ENCODE results near the gene FAM83G.
"Not testable (repeated sequence)": the region's sequence is repeated elsewhere in the genome, so short reads cannot be mapped to it uniquely, and the experiment has no call there.

Gene FAM83G

DNA sequence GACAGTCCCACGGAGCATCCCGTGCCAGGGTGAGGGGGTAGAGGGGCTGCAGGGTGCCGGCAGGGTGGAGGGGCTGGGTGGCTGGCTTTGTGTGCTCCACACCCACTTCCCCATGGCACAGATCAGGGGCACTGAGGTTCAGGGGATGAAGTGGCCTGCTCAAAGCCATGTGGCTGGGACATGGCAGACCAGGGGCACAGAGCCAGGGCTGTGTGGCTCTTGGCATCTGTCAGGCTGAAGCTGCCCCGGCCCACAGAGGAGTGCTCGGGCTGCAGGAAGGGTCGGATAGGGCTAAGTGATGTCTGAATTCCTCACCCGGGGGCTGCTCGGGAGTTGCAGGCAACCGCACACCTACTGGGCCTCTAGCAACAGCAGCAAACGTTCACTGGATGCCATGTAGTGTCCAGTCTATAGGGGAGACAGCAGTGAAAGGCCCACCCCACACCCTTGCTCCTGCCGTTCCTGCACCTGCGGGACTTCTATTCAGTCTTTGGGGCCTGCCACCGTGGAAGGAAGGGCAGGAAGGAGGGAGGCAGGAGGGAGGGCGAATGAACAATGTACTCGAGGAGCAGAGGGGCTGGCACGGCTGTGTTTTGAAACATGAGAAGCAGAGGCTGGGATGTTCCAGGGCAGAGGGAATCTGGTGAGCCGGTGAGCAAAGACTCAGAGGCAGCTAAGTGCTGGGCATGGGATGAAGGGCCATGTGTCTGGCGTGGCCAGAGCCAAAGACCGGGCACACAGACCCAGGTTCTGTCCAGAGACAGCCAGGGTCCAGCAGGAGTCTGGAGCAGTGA lies 37.5 kb downstream of the FAM83G start:
- peak; percentile 20 for DNase-seq

DNA sequence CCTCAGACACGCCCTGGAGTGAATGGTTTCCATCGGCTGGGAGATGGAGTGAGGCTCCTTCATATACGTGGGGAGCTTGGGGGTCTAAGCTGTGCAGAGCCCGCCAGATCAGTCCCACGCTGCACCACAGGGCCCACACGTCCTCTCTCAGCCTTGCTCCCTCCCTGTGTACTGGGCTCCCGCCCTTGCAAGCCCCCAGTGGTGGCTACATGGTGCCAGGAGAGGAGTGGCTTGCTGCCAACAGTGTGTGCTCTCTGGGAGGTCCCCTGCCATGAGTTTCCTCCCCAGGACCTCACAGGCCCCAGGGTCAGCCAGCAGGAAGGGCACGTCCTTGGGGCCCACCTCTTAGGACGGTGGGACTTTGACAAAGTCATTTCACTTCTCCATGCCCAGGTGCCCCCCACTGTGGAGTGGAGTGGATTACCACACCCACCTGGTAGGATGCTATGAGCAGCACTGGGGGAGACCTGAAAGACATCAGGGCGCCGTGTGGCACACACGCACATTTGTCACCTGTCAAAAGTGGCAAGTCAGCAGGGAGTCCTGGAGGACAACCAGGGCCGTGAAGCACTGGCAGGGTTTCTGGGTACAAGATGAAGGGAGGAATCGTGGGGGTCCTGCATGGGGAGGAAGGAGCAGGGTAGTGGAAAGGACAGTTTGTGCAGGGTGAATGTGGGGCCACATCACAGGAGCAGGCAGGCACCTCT lies 38.9 kb downstream of the FAM83G start:
- DNase-seq = no peak

- no peak for DNase-seq
These were observed 40.0 kb downstream of the FAM83G start for GRCh38 chr17:18964550-18964949.

- no peak for DNase-seq
These were observed 40.6 kb downstream of the FAM83G start for GRCh38 chr17:18964018-18964351.

DNA sequence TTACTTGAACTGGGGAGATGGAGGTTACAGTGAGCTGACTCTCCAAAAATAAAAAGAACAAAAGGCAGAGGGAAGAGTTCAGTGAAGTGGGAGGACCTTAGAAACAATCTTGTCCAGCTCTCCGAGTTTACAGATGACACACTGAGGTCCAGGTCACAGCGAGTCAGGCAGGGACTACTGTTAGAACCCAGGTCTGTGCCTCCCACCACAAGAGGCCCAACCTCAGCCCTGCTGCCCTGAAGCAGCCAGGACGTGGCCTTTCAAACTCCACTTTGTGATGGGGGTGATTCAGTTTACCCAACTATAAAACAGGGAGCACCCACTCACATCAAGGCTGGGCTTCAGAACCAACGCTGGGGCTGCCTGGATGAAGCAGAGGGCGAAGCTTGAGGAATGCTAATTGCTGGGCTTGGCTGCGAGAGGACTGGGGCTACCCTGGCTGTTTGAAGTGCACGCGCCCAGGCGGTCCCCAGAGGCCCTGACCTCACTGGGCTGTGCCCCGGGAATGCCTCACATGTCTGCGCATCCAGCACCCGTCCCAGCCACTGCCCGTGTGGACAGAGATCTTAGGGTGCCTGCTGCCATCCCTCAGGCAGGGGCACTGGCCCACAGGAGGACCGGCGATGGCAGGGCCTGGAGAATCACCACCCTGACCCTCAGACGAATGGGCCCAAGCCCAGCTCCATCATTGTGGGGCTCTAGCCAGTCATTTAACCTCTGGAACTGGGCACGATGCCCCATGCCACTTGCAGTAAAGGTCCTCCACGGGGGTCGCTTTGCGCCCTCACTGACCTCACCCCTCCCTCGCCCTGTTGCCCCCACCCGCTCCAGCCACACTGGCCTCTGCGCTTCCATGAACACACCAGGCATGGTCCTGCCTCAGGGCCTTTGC lies 41.2 kb downstream of the FAM83G start:
- DNase-seq = no peak

DNA sequence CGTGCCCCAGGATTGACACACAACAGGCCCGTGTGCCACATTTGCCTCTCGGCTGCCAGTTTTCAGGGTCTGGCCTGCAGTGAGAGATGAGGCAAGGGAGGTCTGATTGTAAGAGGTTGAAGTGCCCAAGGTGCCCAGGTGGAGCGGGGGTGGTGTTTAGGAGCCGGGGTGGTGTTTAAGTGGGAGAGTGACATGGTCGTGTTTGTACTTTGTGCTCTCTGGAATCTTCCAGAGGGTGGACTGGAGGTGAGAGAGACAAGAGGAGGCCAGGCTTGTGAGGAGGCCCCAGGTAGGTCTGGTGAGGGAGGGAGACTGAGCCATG lies 42.1 kb downstream of the FAM83G start:
- DNase-seq = no peak

DNA sequence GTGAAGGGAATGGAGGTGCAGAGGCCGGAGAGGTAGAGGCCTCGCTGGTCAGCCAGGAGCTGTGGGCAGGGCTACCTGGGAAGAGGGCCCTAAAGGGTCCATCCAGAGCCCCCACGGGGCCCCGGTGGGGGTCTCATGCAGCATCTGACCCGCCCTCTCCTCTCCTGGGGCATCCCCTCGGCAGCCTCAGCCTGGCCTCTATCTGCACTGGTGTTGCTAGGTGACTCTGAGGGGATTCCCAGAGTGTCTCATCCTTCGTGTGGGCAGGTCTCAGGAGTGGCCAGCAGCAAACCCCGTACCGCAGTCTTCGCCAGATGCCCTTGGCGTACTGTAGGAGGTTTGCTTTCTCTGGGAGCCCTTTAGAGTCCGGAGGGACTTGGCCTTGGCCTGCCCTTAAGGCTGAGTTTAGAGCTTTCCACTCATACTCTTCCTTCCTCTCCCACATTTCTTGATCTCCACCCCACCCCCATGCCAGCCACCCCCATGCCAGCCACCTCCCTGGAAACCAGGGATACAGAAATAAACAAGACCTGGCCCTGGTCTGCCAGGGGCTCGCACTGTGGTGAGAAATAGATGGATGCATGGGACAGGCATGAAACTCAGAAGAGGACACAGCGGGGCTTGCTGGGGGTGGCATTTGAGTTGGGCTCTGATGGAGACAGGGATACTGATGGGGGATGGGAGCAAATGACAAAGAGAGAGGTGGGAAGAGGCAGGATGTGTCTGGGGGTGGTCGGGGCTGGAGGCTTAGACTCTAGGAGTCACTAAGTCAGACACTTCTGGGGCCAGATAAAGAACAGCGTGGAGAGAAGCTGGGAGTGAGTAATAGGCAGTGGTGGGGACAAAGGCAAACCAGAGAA lies 42.7 kb downstream of the FAM83G start:
- DNase-seq = no peak

DNA sequence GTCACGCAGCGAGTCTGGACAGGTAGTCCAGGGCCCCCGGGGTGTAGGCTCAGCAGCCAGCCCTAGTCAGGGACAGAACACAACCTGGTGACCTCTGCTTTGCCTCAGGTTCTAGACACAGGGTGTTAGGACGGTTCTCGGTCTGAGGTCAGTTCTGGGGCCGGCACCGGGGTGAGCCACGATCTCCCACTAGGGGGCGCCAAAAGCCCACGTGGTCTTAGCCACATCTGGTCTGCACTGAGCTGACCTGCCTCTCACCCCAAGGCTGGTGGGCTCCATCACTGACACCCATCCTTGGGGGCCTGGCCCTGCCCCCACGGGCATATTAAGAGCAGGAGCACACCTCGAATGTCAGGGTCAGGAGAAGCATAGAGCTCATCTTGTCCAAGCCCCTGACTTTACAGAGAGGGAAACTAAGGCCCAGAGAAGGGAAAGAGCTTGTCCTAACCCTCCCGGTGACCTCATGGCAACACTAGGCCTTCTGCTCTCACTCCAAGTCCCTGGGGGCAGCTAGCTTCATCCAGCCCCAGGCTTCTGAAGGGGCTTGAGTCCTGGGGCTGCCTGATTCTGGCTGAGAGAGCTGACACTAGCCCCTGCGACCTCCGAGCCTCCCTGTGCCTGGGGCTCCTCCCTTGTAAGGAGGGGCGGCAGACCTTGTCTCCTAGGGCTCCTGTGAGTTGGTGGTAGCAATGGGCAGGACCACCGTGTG lies 43.6 kb downstream of the FAM83G start:
- DNase-seq = peak; percentile 1

DNA sequence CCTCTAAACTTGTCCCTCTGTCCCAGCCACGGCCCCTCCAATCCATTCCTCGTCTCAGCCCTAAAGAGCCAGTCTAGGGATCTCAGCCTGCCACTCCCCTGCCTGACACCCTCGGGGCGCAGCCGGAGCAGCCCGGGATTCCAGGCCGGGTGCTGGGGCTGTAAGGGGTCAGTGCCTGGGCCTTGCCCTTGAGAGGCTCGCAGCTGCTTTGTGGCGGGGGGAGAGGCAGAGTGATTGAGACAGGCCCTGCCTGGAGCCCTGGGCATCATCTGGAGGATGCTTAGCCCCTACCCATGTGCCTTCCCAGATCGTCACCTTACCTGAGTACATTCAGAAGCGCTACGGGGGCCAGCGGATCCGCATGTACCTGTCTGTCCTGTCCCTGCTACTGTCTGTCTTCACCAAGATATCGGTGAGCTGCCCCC lies 44.3 kb downstream of the FAM83G start:
- DNase-seq = no peak

GRCh38 chr17:18959845-18960240 lies 44.7 kb downstream of the FAM83G start:
- no peak for DNase-seq

- DNase-seq = no peak
These were observed 45.3 kb downstream of the FAM83G start for GRCh38 chr17:18959071-18959844.

- DNase-seq = no peak
These were observed 46.0 kb downstream of the FAM83G start for GRCh38 chr17:18958611-18959010.

DNA sequence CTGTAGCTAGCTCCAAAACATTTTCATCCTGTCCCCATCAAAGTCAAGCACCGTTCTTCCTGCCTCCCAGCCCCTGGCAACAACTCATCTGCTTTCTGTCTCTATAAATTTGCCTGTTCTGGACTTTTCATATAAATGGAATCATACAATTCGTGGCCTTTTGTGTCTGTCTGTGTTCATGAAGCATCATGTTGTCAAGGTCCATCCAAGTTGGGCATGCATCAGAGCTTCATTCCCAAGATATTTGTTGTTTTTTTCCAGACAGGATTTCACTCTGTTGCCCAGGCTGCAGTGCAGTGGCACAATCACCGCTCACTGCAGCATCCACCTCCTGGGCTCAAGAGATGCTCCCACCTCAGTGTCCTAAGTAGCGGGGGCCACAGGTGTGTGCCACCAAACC lies 46.7 kb downstream of the FAM83G start:
- no peak for DNase-seq

DNA sequence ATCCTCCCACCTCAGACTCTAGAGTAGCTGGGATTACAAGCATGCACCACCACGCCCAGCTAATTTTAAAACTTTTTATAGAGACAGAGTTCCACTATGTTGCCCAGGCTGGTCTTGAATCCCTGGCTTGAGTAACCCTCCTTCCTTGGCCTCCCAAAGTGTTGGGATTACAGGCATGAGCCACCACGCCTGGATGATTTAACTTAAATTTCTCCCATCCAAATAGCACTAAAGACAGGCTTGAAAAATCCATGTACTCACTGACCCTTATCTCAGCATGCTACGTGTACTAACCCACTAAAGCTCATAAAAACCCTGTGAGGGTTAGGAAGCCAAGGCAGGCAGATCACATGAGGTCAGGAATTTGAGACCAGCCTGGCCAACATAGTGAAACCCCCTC lies 48.0 kb downstream of the FAM83G start:
- no peak for DNase-seq

GRCh38 chr17:18956021-18956420 lies 48.5 kb downstream of the FAM83G start:
- DNase-seq = not testable (repeated sequence)

- no peak for DNase-seq
These were observed 49.6 kb downstream of the FAM83G start for GRCh38 chr17:18955009-18955408.

- no peak for DNase-seq
These were observed 50.2 kb downstream of the FAM83G start for GRCh38 chr17:18954321-18954720.

- no peak for DNase-seq
These were observed 51.3 kb downstream of the FAM83G start for GRCh38 chr17:18953231-18953728.

DNA sequence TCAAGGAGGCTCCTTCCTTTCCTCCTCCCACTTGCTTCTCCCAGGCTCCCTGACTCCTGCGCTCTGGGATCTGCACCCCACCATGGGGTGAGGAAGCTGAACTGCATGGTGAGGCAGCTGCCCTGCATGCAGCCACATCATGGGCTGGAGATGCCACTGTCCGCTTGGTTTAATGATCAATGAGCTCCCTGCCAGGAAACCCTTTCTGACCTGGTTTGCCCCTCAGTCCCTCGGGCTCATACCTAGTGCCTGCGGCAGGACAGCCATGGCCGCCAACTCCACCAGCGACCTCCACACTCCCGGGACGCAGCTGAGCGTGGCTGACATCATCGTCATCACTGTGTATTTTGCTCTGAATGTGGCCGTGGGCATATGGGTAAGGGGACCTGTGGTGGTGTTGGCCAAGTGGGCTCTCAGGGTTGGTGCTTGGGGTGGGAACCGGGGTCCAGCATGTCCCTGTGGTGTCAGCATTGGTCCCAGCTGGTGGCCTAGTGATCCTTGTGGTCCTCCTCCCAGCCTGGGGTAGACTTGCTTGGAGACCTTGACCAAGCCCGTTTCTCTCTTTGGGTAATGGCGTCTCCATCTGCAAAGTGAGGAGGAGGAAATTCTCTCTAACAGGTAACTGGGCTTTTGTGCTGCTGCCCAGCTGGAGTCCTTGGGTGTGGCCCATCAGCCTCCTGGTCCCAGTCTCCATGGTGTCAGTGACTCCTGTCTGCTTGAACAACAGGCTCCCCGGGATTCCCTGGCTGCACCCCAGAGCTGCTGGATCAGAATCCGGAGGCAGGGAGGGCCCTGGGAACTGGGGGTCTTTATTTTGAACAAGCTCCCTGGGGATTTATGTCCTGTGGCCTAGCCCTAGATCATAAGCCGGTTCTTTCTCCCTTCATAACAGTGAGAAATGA lies 52.4 kb downstream of the FAM83G start, which contains the start of gene SLC5A10:
Gene SLC5A10, plus strand, starts transcription at position 225 of the 902 bp plus-strand sequence. Its CDS starts 41 bp downstream, at position 266.
- DNase-seq = no peak

Data from NCI-H2029 treated with DMSO at 0.1 percent for 48 hours (cell line).